BLaER1 (cell line): ENCODE data around the gene UCN2.
"Not testable (repeated sequence)": the region's sequence is repeated elsewhere in the genome, so short reads cannot be mapped to it uniquely, and the experiment has no call there.

ENCODE experiments used
- H3K27ac ChIP-seq: shearing (Covaris generic); formaldehyde crosslinking; 2 replicates; pipeline ENCODE4 v1.8.1; 2022
- H3K27me3 ChIP-seq: shearing (Covaris generic); formaldehyde crosslinking; 2 replicates; pipeline ENCODE4 v1.8.1; 2022
- H3K36me3 ChIP-seq: shearing (Covaris generic); formaldehyde crosslinking; 2 replicates; pipeline ENCODE4 v1.8.1; 2022
- H3K4me1 ChIP-seq: shearing (Covaris generic); formaldehyde crosslinking; 2 replicates; pipeline ENCODE4 v1.8.1; 2022
- H3K4me2 ChIP-seq: shearing (Covaris generic); formaldehyde crosslinking; 2 replicates; pipeline ENCODE4 v1.8.1; 2022
- H3K4me3 ChIP-seq: shearing (Covaris generic); formaldehyde crosslinking; 2 replicates; pipeline ENCODE4 v1.8.1; 2022
- H3K9ac ChIP-seq: shearing (Covaris generic); formaldehyde crosslinking; 2 replicates; pipeline ENCODE4 v1.8.1; 2022
- H3K9me3 ChIP-seq: shearing (Covaris generic); formaldehyde crosslinking; 2 replicates; pipeline ENCODE4 v1.8.1; 2022
- H4K20me1 ChIP-seq: shearing (Covaris generic); formaldehyde crosslinking; 2 replicates; pipeline ENCODE4 v1.8.1; 2022
- Cebpa-rat ChIP-seq: shearing (Covaris generic); IDR thresholded peaks from 2 replicates; pipeline ENCODE4 v1.8.1; 2022

UCN2 gene

GRCh38 chr3:48544141-48544540 lies 19.4 kb downstream of the UCN2 start:
- Histone ChIP-seq H3K9me3 (no peaks in the 10 kb centered on the region), H3K9ac (no peak overlapping the region), H3K36me3 (peaks cover 90% of the 10 kb centered on the region), H4K20me1 (peaks cover 40% of the 10 kb centered on the region; the same call in 1 of the 2 replicates), H3K27ac (no peak overlapping the region), H3K4me3 (no peak overlapping the region), H3K4me1 (peaks cover 84% of the 10 kb centered on the region), H3K27me3 (no peaks in the 10 kb centered on the region), H3K4me2 (peak overlapping the region; percentile 83)
- TF ChIP-seq Cebpa-rat, result no peak

GRCh38 chr3:48543271-48543866 lies 20.2 kb downstream of the UCN2 start:
- Histone ChIP-seq H3K36me3 (peaks cover 90% of the 10 kb centered on the region), H3K4me1 (peaks cover 76% of the 10 kb centered on the region), H3K9me3 (no peaks in the 10 kb centered on the region), H4K20me1 (peaks cover 42% of the 10 kb centered on the region; the same call in 1 of the 2 replicates), H3K27ac (peak overlapping the region; percentile 78), H3K9ac (peak overlapping the region; percentile 42; the same call in 1 of the 2 replicates), H3K4me2 (peak overlapping the region; percentile 83), H3K4me3 (no peak overlapping the region), H3K27me3 (no peaks in the 10 kb centered on the region)
- no peak for TF ChIP-seq Cebpa-rat

GRCh38 chr3:48538451-48538850 lies 25.1 kb downstream of the UCN2 start:
- Histone ChIP-seq H4K20me1 (peaks cover 55% of the 10 kb centered on the region; the same call in 1 of the 2 replicates), H3K4me2 (no peak overlapping the region), H3K36me3 (peaks cover 97% of the 10 kb centered on the region), H3K9ac (no peak overlapping the region), H3K27me3 (no peaks in the 10 kb centered on the region), H3K9me3 (no peaks in the 10 kb centered on the region), H3K4me1 (peaks cover 27% of the 10 kb centered on the region), H3K4me3 (no peak overlapping the region), H3K27ac (no peak overlapping the region)
- TF ChIP-seq Cebpa-rat, result no peak

- Histone ChIP-seq H3K4me1 (peaks cover 10% of the 10 kb centered on the region), H3K4me2 (no peak overlapping the region), H3K9ac (no peak overlapping the region), H3K4me3 (no peak overlapping the region), H3K27ac (no peak overlapping the region), H3K9me3 (no peaks in the 10 kb centered on the region), H3K27me3 (no peaks in the 10 kb centered on the region), H3K36me3 (peaks cover 100% of the 10 kb centered on the region), H4K20me1 (peaks cover 43% of the 10 kb centered on the region; the same call in 1 of the 2 replicates)
- no peak for TF ChIP-seq Cebpa-rat
Observed at GRCh38 chr3:48536785-48537184, 26.8 kb downstream of the UCN2 start.

- Histone ChIP-seq H4K20me1 (peaks cover 43% of the 10 kb centered on the region; the same call in 1 of the 2 replicates), H3K27me3 (no peaks in the 10 kb centered on the region), H3K4me2 (no peak overlapping the region), H3K4me3 (no peak overlapping the region), H3K9me3 (no peaks in the 10 kb centered on the region), H3K27ac (no peak overlapping the region), H3K4me1 (0 out of 2 replicates have a peak, but pooled peaks cover 3% of the 10 kb centered on the region), H3K36me3 (peaks cover 100% of the 10 kb centered on the region), H3K9ac (no peak overlapping the region)
- TF ChIP-seq Cebpa-rat, result no peak
Observed at GRCh38 chr3:48536116-48536515, 27.5 kb downstream of the UCN2 start.

GRCh38 chr3:48535578-48535977 lies 28.0 kb downstream of the UCN2 start:
- Histone ChIP-seq H3K9ac (no peak overlapping the region), H3K4me2 (no peak overlapping the region), H3K4me1 (no peaks in the 10 kb centered on the region), H3K27me3 (no peaks in the 10 kb centered on the region), H3K27ac (no peak overlapping the region), H4K20me1 (peaks cover 46% of the 10 kb centered on the region; the same call in 1 of the 2 replicates), H3K9me3 (no peaks in the 10 kb centered on the region), H3K36me3 (peaks cover 100% of the 10 kb centered on the region), H3K4me3 (no peak overlapping the region)
- TF ChIP-seq Cebpa-rat, result no peak

GRCh38 chr3:48532977-48533337 lies 30.6 kb downstream of the UCN2 start:
- H3K9me3 ChIP-seq, result no peaks in the 10 kb centered on the region
- no peak overlapping the region for H3K27ac ChIP-seq
- H3K4me3 ChIP-seq, result no peak overlapping the region
- peaks cover 99% of the 10 kb centered on the region for H3K36me3 ChIP-seq
- H3K27me3 ChIP-seq, result no peaks in the 10 kb centered on the region
- peaks cover 25% of the 10 kb centered on the region; the same call in 1 of the 2 replicates for H4K20me1 ChIP-seq
- TF ChIP-seq Cebpa-rat, result no peak
- H3K9ac ChIP-seq, result no peak overlapping the region
- H3K4me2 ChIP-seq, result no peak overlapping the region
- H3K4me1 ChIP-seq, result no peaks in the 10 kb centered on the region

GRCh38 chr3:48532271-48532976 lies 31.2 kb downstream of the UCN2 start:
- no peak for TF ChIP-seq Cebpa-rat
- Histone ChIP-seq H3K4me1 (no peaks in the 10 kb centered on the region), H3K27ac (no peak overlapping the region), H3K4me2 (no peak overlapping the region), H3K4me3 (no peak overlapping the region), H3K9ac (no peak overlapping the region), H3K9me3 (no peaks in the 10 kb centered on the region), H3K36me3 (peaks cover 99% of the 10 kb centered on the region), H4K20me1 (peaks cover 21% of the 10 kb centered on the region; the same call in 1 of the 2 replicates), H3K27me3 (no peaks in the 10 kb centered on the region)

GRCh38 chr3:48530701-48531100 lies 32.9 kb downstream of the UCN2 start:
- not testable (repeated sequence) for H3K27me3 ChIP-seq, H3K9ac ChIP-seq, H3K4me2 ChIP-seq, H3K9me3 ChIP-seq, H3K4me3 ChIP-seq, H4K20me1 ChIP-seq, H3K27ac ChIP-seq, H3K4me1 ChIP-seq
- H3K36me3 ChIP-seq, result peaks cover 99% of the 10 kb centered on the region

- Histone ChIP-seq H4K20me1 (0 out of 2 replicates have a peak, but pooled peaks cover 4% of the 10 kb centered on the region), H3K27me3 (no peaks in the 10 kb centered on the region), H3K9ac (no peak overlapping the region), H3K9me3 (no peaks in the 10 kb centered on the region), H3K4me3 (no peak overlapping the region), H3K4me2 (no peak overlapping the region), H3K4me1 (peaks cover 18% of the 10 kb centered on the region), H3K27ac (no peak overlapping the region), H3K36me3 (peaks cover 99% of the 10 kb centered on the region)
- no peak for TF ChIP-seq Cebpa-rat
Observed at GRCh38 chr3:48528754-48529153, 34.8 kb downstream of the UCN2 start.
